GM23338 (cell line): ENCODE results near the gene SNX30. TPM values are rescaled to one million over a fixed set of nuclear protein-coding genes. Genes with fewer than 3 reads are reported as not detected.

ENCODE experiments used
- ATAC-seq: fragments of 200-7000 bp; cut with Tn5 transposase; 3 replicates; pipeline ENCODE4 v1.9.1; 2020
- DNase-seq: peaks from one replicate; pipeline ENCODE4 v3.0.0-alpha.2; 2015; ENCODE audit warnings: low spot score
- H2AFZ ChIP-seq: fragments of 200-600 bp; sonication (generic); 2 replicates; pipeline ENCODE4 v1.8.0; 2016; ENCODE audit warnings: antibody characterized with exemption, mild to moderate bottlenecking, moderate library complexity
- H3F3A ChIP-seq: fragments of 200-600 bp; sonication (generic); replicated peaks from 2 replicates; pipeline ENCODE4 v1.8.0; 2017; ENCODE audit warnings: antibody characterized with exemption, mixed run types, low read depth
- H3K27ac ChIP-seq: fragments of 200-600 bp; sonication (generic); 2 replicates; pipeline ENCODE4 v1.6.1; 2016; ENCODE audit warnings: low read depth
- H3K27me3 ChIP-seq: fragments of 200-600 bp; sonication (generic); 2 replicates; pipeline ENCODE4 v1.8.0; 2016; ENCODE audit warnings: mild to moderate bottlenecking, mixed run types, moderate library complexity; ENCODE audit not compliant: insufficient read depth
- H3K36me3 ChIP-seq: fragments of 200-600 bp; sonication (generic); 2 replicates; pipeline ENCODE4 v1.8.0; 2016; ENCODE audit warnings: mild to moderate bottlenecking; ENCODE audit not compliant: insufficient read depth
- H3K4me1 ChIP-seq: fragments of 200-600 bp; sonication (generic); 2 replicates; pipeline ENCODE4 v1.8.0; 2016; ENCODE audit warnings: mild to moderate bottlenecking, moderate library complexity; ENCODE audit not compliant: insufficient read depth
- H3K4me2 ChIP-seq: fragments of 200-600 bp; sonication (generic); 2 replicates; pipeline ENCODE4 v1.7.1; 2017; ENCODE audit warnings: mixed run types
- H3K4me3 ChIP-seq: fragments of 200-600 bp; sonication (generic); 2 replicates; pipeline ENCODE4 v1.6.1; 2016; ENCODE audit warnings: mixed run types
- H3K79me2 ChIP-seq: fragments of 200-600 bp; sonication (generic); replicated peaks from 2 replicates; pipeline ENCODE4 v1.8.0; 2017; ENCODE audit warnings: mild to moderate bottlenecking; ENCODE audit not compliant: insufficient read depth
- H3K9me2 ChIP-seq: fragments of 200-600 bp; sonication (generic); 2 replicates; pipeline ENCODE4 v1.8.0; 2017; ENCODE audit not compliant: insufficient read depth
- H4K20me1 ChIP-seq: fragments of 200-600 bp; sonication (generic); replicated peaks from 2 replicates; pipeline ENCODE4 v1.8.0; 2017; ENCODE audit warnings: mild to moderate bottlenecking; ENCODE audit not compliant: insufficient read depth
- H3K27ac Mint-ChIP-seq: 2 replicates; pipeline ENCODE4 v1.8.0; 2020; ENCODE audit warnings: inconsistent platforms, mild to moderate bottlenecking, moderate library complexity, mixed read lengths
- H3K27me3 Mint-ChIP-seq: 3 replicates; pipeline ENCODE4 v1.8.0; 2022; ENCODE audit warnings: low read depth, mild to moderate bottlenecking, moderate library complexity, mixed read lengths, inconsistent platforms; ENCODE audit not compliant: insufficient read depth, poor library complexity
- H3K36me3 Mint-ChIP-seq: 3 replicates; pipeline ENCODE4 v1.8.0; 2021; ENCODE audit warnings: low read depth, mild to moderate bottlenecking, inconsistent platforms, moderate library complexity, mixed read lengths
- H3K4me1 Mint-ChIP-seq: 3 replicates; pipeline ENCODE4 v1.8.0; 2020; ENCODE audit warnings: mild to moderate bottlenecking, inconsistent platforms, mixed read lengths
- H3K4me3 Mint-ChIP-seq: 3 replicates; pipeline ENCODE4 v1.8.0; 2021; ENCODE audit warnings: moderate library complexity, mild to moderate bottlenecking, inconsistent platforms, mixed read lengths
- H3K9me3 Mint-ChIP-seq: 3 replicates; pipeline ENCODE4 v1.8.0; 2020; ENCODE audit warnings: moderate library complexity, mild to moderate bottlenecking, inconsistent platforms, mixed read lengths
- CREB1 ChIP-seq: fragments of 250-450 bp; sonication (Bioruptor Pico); IDR thresholded peaks from 2 replicates; pipeline ENCODE4 v1.5.0; 2020; ENCODE audit warnings: low read depth, mild to moderate bottlenecking, moderate library complexity
- CTCF ChIP-seq, 2 experiments: fragments of 200-600 bp in 1 of 2; sonication (generic) in 1 of 2; conservative IDR thresholded peaks; 2 replicates each; pipeline versions ENCODE4 v1.5.1 to v1.6.1; 2016 to 2017; ENCODE audit warnings: antibody characterized with exemption in 2 of 2, low read depth in 2 of 2, mild to moderate bottlenecking in 2 of 2, moderate library complexity in 1 of 2
- ETS1 ChIP-seq: IDR thresholded peaks from 2 replicates; pipeline ENCODE4 v1.6.1; 2016; ENCODE audit warnings: antibody characterized with exemption
- EZH2 ChIP-seq: fragments of 200-600 bp; sonication (generic); IDR thresholded peaks from one replicate; pipeline ENCODE4 v1.8.0; 2017; ENCODE audit warnings: antibody characterized with exemption, mild to moderate bottlenecking, low read depth; ENCODE audit not compliant: unreplicated experiment
- EZH2phosphoT487 ChIP-seq: fragments of 200-600 bp; sonication (generic); IDR thresholded peaks from one replicate; pipeline ENCODE4 v1.8.1; 2018; ENCODE audit warnings: antibody characterized with exemption; ENCODE audit not compliant: unreplicated experiment
- JUNB ChIP-seq: IDR thresholded peaks from one replicate; pipeline ENCODE4 v1.6.1; 2016; ENCODE audit warnings: antibody characterized with exemption; ENCODE audit not compliant: unreplicated experiment
- NANOG ChIP-seq: IDR thresholded peaks from 2 replicates; pipeline ENCODE4 v1.6.1; 2016; ENCODE audit warnings: antibody characterized with exemption, borderline replicate concordance
- POLR2AphosphoS5 ChIP-seq: IDR thresholded peaks from 2 replicates; pipeline ENCODE4 v1.6.1; 2016; ENCODE audit warnings: antibody characterized with exemption, low read depth
- REST ChIP-seq: IDR thresholded peaks from one replicate; pipeline ENCODE4 v1.6.1; 2018; ENCODE audit warnings: antibody characterized with exemption; ENCODE audit not compliant: unreplicated experiment
- STAT1 ChIP-seq: IDR thresholded peaks from one replicate; pipeline ENCODE4 v1.6.1; 2016; ENCODE audit warnings: antibody characterized with exemption; ENCODE audit not compliant: unreplicated experiment
- ZNF114 ChIP-seq: fragments of 250-450 bp; sonication (Bioruptor Pico); IDR thresholded peaks from 2 replicates; pipeline ENCODE4 v1.5.0; 2020; ENCODE audit warnings: mild to moderate bottlenecking, moderate library complexity
- ZNF331 ChIP-seq: fragments of 250-450 bp; sonication (Bioruptor Pico); IDR thresholded peaks from 2 replicates; pipeline ENCODE4 v1.5.0; 2020; ENCODE audit warnings: low read depth, mild to moderate bottlenecking, moderate library complexity
- ZNF462 ChIP-seq: fragments of 250-450 bp; sonication (Bioruptor Pico); IDR thresholded peaks from 2 replicates; pipeline ENCODE4 v1.5.0; 2020; ENCODE audit warnings: mild to moderate bottlenecking, moderate library complexity
- polyA plus RNA-seq: library from polyadenylated mRNA; unstranded; fragments of >200 nt; fragmentation: Nextera tagmentation; extraction: Ambion mirVana; gene quantifications from 2 replicates; pipeline ENCODE4 v1.2.1, GENCODE V29; 2016
- total RNA-seq: library from RNA; depleted of rRNA; stranded (reverse); fragments of >200 nt; shearing (Covaris generic); gene quantifications from 2 replicates; pipeline ENCODE4 v1.2.3, GENCODE V29; 2014

Gene SNX30
- total and polyA plus RNA-seq, 2 experiments from 2014 or later, result 2.1 to 17.8 TPM

GRCh38 chr9:112785986-112786385 is 35.4 kb downstream of the SNX30 start:
- Histone ChIP-seq H3K4me1 (no peaks in the 10 kb centered on the region), H4K20me1 (peaks cover 4% of the 10 kb centered on the region; the same call in 1 of the 2 replicates), H3K27ac (no peak overlapping the region), H3K4me2 (no peak overlapping the region), H3K79me2 (peaks cover 3% of the 10 kb centered on the region; the same call in 1 of the 2 replicates), H3K36me3 (no peaks in the 10 kb centered on the region), H3K9me2 (no peaks in the 10 kb centered on the region), H2AFZ (no peak overlapping the region), H3F3A (no peaks in the 10 kb centered on the region), H3K27me3 (no peaks in the 10 kb centered on the region), H3K4me3 (no peak overlapping the region)
- Mint-ChIP-seq H3K9me3 (no peaks in the 10 kb centered on the region), H3K4me3 (no peak overlapping the region), H3K36me3 (no peaks in the 10 kb centered on the region), H3K4me1 (peaks cover 13% of the 10 kb centered on the region; the same call in 2 of the 3 replicates), H3K27me3 (no peaks in the 10 kb centered on the region), H3K27ac (no peak overlapping the region)
- ATAC-seq (no peak), DNase-seq (no peak)
- TF ChIP-seq CTCF (conservative IDR thresholded peaks at IDR 0.05; ENCODE audit: low read depth in 2 of 2) (no peak), ZNF331 (CRISPR knock-in tag) (no peak), POLR2AphosphoS5 (no peak), EZH2phosphoT487 (no peak), EZH2 (no peak), REST (no peak), ETS1 (no peak), JUNB (no peak), CREB1 (no peak), STAT1 (no peak), NANOG (no peak), ZNF462 (no peak), ZNF114 (CRISPR knock-in tag) (no peak)
